OCI-LY7 (cell line): ENCODE results near the gene THRB.

Experiments used
- CTCF ChIP-seq: fragments of 200-600 bp; sonication (generic); conservative IDR thresholded peaks from 2 replicates; pipeline ENCODE4 v1.5.1; 2014; ENCODE audit warnings: mild to moderate bottlenecking, antibody characterized with exemption, low read length, moderate library complexity, mixed read lengths
- EZH2phosphoT487 ChIP-seq: fragments of 200-600 bp; sonication (generic); IDR thresholded peaks from 2 replicates; pipeline ENCODE4 v1.6.1; 2018; ENCODE audit warnings: low read depth, borderline replicate concordance, mild to moderate bottlenecking, mixed run types, antibody characterized with exemption, low read length, moderate library complexity, mixed read lengths

DNA sequence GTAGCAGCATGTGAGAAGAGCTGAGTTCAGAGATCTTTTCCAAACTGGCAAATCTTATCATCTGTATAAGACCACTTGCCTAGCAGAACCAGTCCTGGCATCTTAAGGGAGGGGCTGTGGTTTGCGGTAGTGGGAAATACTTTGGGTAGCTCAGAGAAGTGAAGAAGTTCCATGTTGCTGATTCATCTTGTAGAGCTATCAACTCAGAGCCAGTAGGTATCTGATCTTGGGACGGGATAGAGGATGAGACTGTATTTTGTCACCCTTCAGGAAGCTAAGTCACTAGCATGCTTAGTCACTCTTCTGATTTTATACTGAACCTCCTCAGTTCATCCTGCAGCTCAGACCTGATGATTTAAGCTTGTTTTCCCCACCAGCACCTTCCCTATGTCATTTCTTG, 338.2 kb downstream of the THRB start:
- TF ChIP-seq CTCF (no peak), EZH2phosphoT487 (no peak)
